Measurements from ENCODE around the gene GPBP1. TPM values are rescaled to one million over a fixed set of nuclear protein-coding genes. Genes with fewer than 3 reads are reported as not detected.
"Not testable (repeated sequence)": the region's sequence is repeated elsewhere in the genome, so short reads cannot be mapped to it uniquely, and the experiment has no call there.

Gene GPBP1
- total RNA-seq, 1 donor from 2014 or later: 45.6 TPM

- Mint-ChIP-seq H3K27me3 (ENCODE audit: low read depth) (no peaks in the 10 kb centered on the region), H3K9me3 (ENCODE audit: low read depth) (peaks cover 3% of the 10 kb centered on the region), H3K36me3 (ENCODE audit: low read depth) (peaks cover 4% of the 10 kb centered on the region), H3K4me1 (ENCODE audit: low read depth) (peaks cover 65% of the 10 kb centered on the region), H3K4me3 (ENCODE audit: unreplicated experiment) (no peak overlapping the region), H3K27ac (ENCODE audit: unreplicated experiment) (peak overlapping the region; percentile 70)
- TF ChIP-seq CTCF (IDR thresholded peaks at IDR 0.05): no peak
- no peak for DNase-seq (ENCODE audit: low spot score)
These were observed 11.5 kb downstream of the GPBP1 start for GRCh38 chr5:57185313-57185712.

GRCh38 chr5:57186194-57186593, 12.3 kb downstream of the GPBP1 start:
- Mint-ChIP-seq H3K9me3 (ENCODE audit: low read depth) (peaks cover 3% of the 10 kb centered on the region), H3K36me3 (ENCODE audit: low read depth) (peaks cover 4% of the 10 kb centered on the region), H3K4me3 (ENCODE audit: unreplicated experiment) (no peak overlapping the region), H3K4me1 (ENCODE audit: low read depth) (peaks cover 58% of the 10 kb centered on the region), H3K27ac (ENCODE audit: unreplicated experiment) (no peak overlapping the region), H3K27me3 (ENCODE audit: low read depth) (no peaks in the 10 kb centered on the region)
- no peak for TF ChIP-seq CTCF (IDR thresholded peaks at IDR 0.05)
- no peak for DNase-seq (ENCODE audit: low spot score)

GRCh38 chr5:57187977-57188376, 14.1 kb downstream of the GPBP1 start:
- H3K4me3 Mint-ChIP-seq (ENCODE audit: unreplicated experiment): not testable (repeated sequence)

GRCh38 chr5:57189515-57189914, 15.7 kb downstream of the GPBP1 start:
- no peak overlapping the region for H3K4me3 Mint-ChIP-seq (ENCODE audit: unreplicated experiment)
- peak overlapping the region; percentile 2 for H3K27ac Mint-ChIP-seq (ENCODE audit: unreplicated experiment)
- H3K4me1 Mint-ChIP-seq (ENCODE audit: low read depth): peaks cover 58% of the 10 kb centered on the region
- H3K27me3 Mint-ChIP-seq (ENCODE audit: low read depth): no peaks in the 10 kb centered on the region
- TF ChIP-seq CTCF (IDR thresholded peaks at IDR 0.05): no peak
- peaks cover 2% of the 10 kb centered on the region for H3K36me3 Mint-ChIP-seq (ENCODE audit: low read depth)
- H3K9me3 Mint-ChIP-seq (ENCODE audit: low read depth): no peaks in the 10 kb centered on the region
- no peak for DNase-seq (ENCODE audit: low spot score)

More at GRCh38 chr5:57187977-57188376, 14.1 kb downstream of the GPBP1 start:
- not testable (repeated sequence) for H3K9me3 Mint-ChIP-seq (ENCODE audit: low read depth); H3K36me3 Mint-ChIP-seq (ENCODE audit: low read depth); DNase-seq (ENCODE audit: low spot score); H3K27me3 Mint-ChIP-seq (ENCODE audit: low read depth)
- Mint-ChIP-seq H3K4me1 (ENCODE audit: low read depth) (peaks cover 60% of the 10 kb centered on the region), H3K27ac (ENCODE audit: unreplicated experiment) (peak overlapping the region; percentile 18)

GRCh38 chr5:57190593-57190992, 16.7 kb downstream of the GPBP1 start:
- peaks cover 2% of the 10 kb centered on the region for H3K36me3 Mint-ChIP-seq (ENCODE audit: low read depth)
- H3K27ac Mint-ChIP-seq (ENCODE audit: unreplicated experiment): no peak overlapping the region
- no peaks in the 10 kb centered on the region for H3K9me3 Mint-ChIP-seq (ENCODE audit: low read depth)
- no peaks in the 10 kb centered on the region for H3K27me3 Mint-ChIP-seq (ENCODE audit: low read depth)
- no peak for TF ChIP-seq CTCF (IDR thresholded peaks at IDR 0.05)
- H3K4me3 Mint-ChIP-seq (ENCODE audit: unreplicated experiment): no peak overlapping the region
- peaks cover 50% of the 10 kb centered on the region for H3K4me1 Mint-ChIP-seq (ENCODE audit: low read depth)
- DNase-seq (ENCODE audit: low spot score): no peak

GRCh38 chr5:57191163-57191562, 17.3 kb downstream of the GPBP1 start:
- Mint-ChIP-seq H3K4me1 (ENCODE audit: low read depth) (peaks cover 45% of the 10 kb centered on the region), H3K4me3 (ENCODE audit: unreplicated experiment) (no peak overlapping the region), H3K36me3 (ENCODE audit: low read depth) (peaks cover 2% of the 10 kb centered on the region), H3K27ac (ENCODE audit: unreplicated experiment) (no peak overlapping the region), H3K9me3 (ENCODE audit: low read depth) (no peaks in the 10 kb centered on the region), H3K27me3 (ENCODE audit: low read depth) (no peaks in the 10 kb centered on the region)
- TF ChIP-seq CTCF (IDR thresholded peaks at IDR 0.05): no peak
- no peak for DNase-seq (ENCODE audit: low spot score)

Measured in chondrocyte (in vitro differentiated cells).